SU-DHL-6 (cell line): ENCODE measurements around the gene WWOX.

ENCODE experiments used
- H2AFZ ChIP-seq: fragments of 200-600 bp; sonication (generic); 2 replicates; pipeline ENCODE4 v1.6.1; 2014; ENCODE audit warnings: low read depth, mild to moderate bottlenecking, moderate library complexity, mixed read lengths, antibody characterized with exemption, low read length; ENCODE audit not compliant: severe bottlenecking
- H3F3A ChIP-seq: fragments of 200-600 bp; shearing (Covaris generic); 2 replicates; pipeline ENCODE4 v1.6.0; 2016; ENCODE audit warnings: antibody characterized with exemption, mild to moderate bottlenecking; ENCODE audit not compliant: insufficient read depth
- H3K27ac ChIP-seq: fragments of 200-600 bp; sonication (generic); 2 replicates; pipeline ENCODE4 v1.5.1; 2016; ENCODE audit warnings: low read depth, mild to moderate bottlenecking, low read length, moderate library complexity, mixed read lengths
- H3K27me3 ChIP-seq: fragments of 200-600 bp; sonication (generic), shearing (Covaris generic); 2 replicates; pipeline ENCODE4 v1.6.0; 2014; ENCODE audit warnings: mild to moderate bottlenecking, low read length
- H3K36me3 ChIP-seq: fragments of 200-600 bp; sonication (generic); 2 replicates; pipeline ENCODE4 v1.6.1; 2014; ENCODE audit warnings: mild to moderate bottlenecking, low read length, mixed read lengths
- H3K4me2 ChIP-seq: fragments of 300-600, 200-600 bp; shearing (Covaris generic), sonication (generic); 2 replicates; pipeline ENCODE4 v1.6.0; 2014; ENCODE audit warnings: low read length, low read depth, mild to moderate bottlenecking; ENCODE audit not compliant: poor library complexity, severe bottlenecking
- H3K4me3 ChIP-seq: fragments of 200-600 bp; sonication (generic); 2 replicates; pipeline ENCODE4 v1.5.1; 2014; ENCODE audit warnings: antibody characterized with exemption, low read length, mild to moderate bottlenecking, mixed read lengths; ENCODE audit not compliant: insufficient read depth, poor library complexity, severe bottlenecking
- H3K79me2 ChIP-seq: fragments of 200-600 bp; sonication (generic); 2 replicates; pipeline ENCODE4 v1.6.1; 2014; ENCODE audit warnings: mild to moderate bottlenecking, low read length, moderate library complexity; ENCODE audit not compliant: insufficient read depth
- H3K9ac ChIP-seq: fragments of 200-600 bp; sonication (generic); 2 replicates; pipeline ENCODE4 v1.7.0; 2014; ENCODE audit warnings: mild to moderate bottlenecking, low read length
- H3K9me2 ChIP-seq: fragments of 200-600 bp; sonication (generic); replicated peaks from 2 replicates; pipeline ENCODE4 v1.6.1; 2014; ENCODE audit warnings: low read length; ENCODE audit not compliant: insufficient read depth
- H3K9me3 ChIP-seq: fragments of 200-600 bp; sonication (generic); 2 replicates; pipeline ENCODE4 v1.6.1; 2014; ENCODE audit warnings: low read length, mixed read lengths; ENCODE audit not compliant: insufficient read depth
- H4K20me1 ChIP-seq: fragments of 200-600 bp; sonication (generic); 2 replicates; pipeline ENCODE4 v1.6.1; 2014; ENCODE audit warnings: low read depth, mild to moderate bottlenecking, antibody characterized with exemption, low read length, moderate library complexity, mixed read lengths
- CTCF ChIP-seq: fragments of 200-600 bp; sonication (generic); IDR thresholded peaks from one replicate; pipeline ENCODE4 v1.5.1; 2017; ENCODE audit warnings: antibody characterized with exemption, mild to moderate bottlenecking, low read length, moderate library complexity; ENCODE audit not compliant: insufficient read depth, poor library complexity, severe bottlenecking
- EZH2phosphoT487 ChIP-seq: fragments of 200-600 bp; sonication (generic), shearing (Covaris generic); conservative IDR thresholded peaks from 2 replicates; pipeline ENCODE4 v1.6.1; 2018; ENCODE audit warnings: mild to moderate bottlenecking, antibody characterized with exemption, low read length, moderate library complexity, mixed read lengths

Gene WWOX

GRCh38 chr16:78659668-78660217, 560.3 kb downstream of the WWOX start:
- Histone ChIP-seq H3K9me2 (no peaks in the 10 kb centered on the region), H4K20me1 (no peaks in the 10 kb centered on the region), H3K4me2 (no peak overlapping the region), H3K4me3 (no peak overlapping the region), H3K27ac (no peak overlapping the region), H3K9me3 (no peaks in the 10 kb centered on the region), H3K27me3 (no peaks in the 10 kb centered on the region), H3K79me2 (no peaks in the 10 kb centered on the region), H3K9ac (no peak overlapping the region), H3K36me3 (no peaks in the 10 kb centered on the region), H3F3A (no peaks in the 10 kb centered on the region), H2AFZ (no peak overlapping the region)
- TF ChIP-seq CTCF (no peak), EZH2phosphoT487 (no peak)

GRCh38 chr16:78660795-78661194, 561.3 kb downstream of the WWOX start:
- Histone ChIP-seq H3K9me3 (no peaks in the 10 kb centered on the region), H3K9ac (no peak overlapping the region), H4K20me1 (no peaks in the 10 kb centered on the region), H2AFZ (no peak overlapping the region), H3K27ac (no peak overlapping the region), H3K4me2 (no peak overlapping the region), H3K27me3 (no peaks in the 10 kb centered on the region), H3F3A (no peaks in the 10 kb centered on the region), H3K79me2 (no peaks in the 10 kb centered on the region), H3K36me3 (no peaks in the 10 kb centered on the region), H3K9me2 (no peaks in the 10 kb centered on the region), H3K4me3 (no peak overlapping the region)
- TF ChIP-seq CTCF (no peak), EZH2phosphoT487 (no peak)

DNA sequence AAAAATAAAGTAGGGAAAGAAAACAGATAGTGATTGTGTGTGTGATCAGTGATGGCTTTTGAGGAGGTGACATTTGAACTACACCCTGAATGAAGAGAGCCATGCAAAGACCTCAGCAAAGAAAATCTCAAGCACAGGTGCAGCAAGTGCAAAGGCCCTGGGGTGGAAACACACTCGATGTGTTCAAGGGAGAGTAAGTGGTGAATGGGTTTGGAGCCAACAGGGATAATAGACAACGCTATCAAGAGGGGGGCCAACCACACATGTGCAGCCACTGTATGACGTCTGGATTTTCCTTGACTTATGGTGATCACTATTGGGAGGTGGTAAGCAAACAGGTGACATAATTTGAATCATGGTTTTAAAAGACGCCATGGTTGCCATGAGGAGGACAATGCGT, 564.2 kb downstream of the WWOX start:
- no peak overlapping the region for H3K27ac ChIP-seq
- H3F3A ChIP-seq: no peaks in the 10 kb centered on the region
- H3K79me2 ChIP-seq: no peaks in the 10 kb centered on the region
- no peaks in the 10 kb centered on the region for H4K20me1 ChIP-seq
- H3K4me3 ChIP-seq: no peak overlapping the region
- H3K9ac ChIP-seq: no peak overlapping the region
- no peaks in the 10 kb centered on the region for H3K36me3 ChIP-seq
- H3K9me2 ChIP-seq: no peaks in the 10 kb centered on the region
- H3K27me3 ChIP-seq: no peaks in the 10 kb centered on the region
- H3K4me2 ChIP-seq: no peak overlapping the region
- no peaks in the 10 kb centered on the region for H3K9me3 ChIP-seq
- no peak overlapping the region for H2AFZ ChIP-seq
- TF ChIP-seq EZH2phosphoT487 (no peak), CTCF (no peak)
